PC-3 (cell line): ENCODE data around the gene SCNN1B. TPM values are rescaled to one million over a fixed set of nuclear protein-coding genes. Genes with fewer than 3 reads are reported as not detected.

Experiments used
- ATAC-seq: fragments of 200-7000 bp; cut with Tn5 transposase; 2 replicates; pipeline ENCODE4 v1.9.1; 2020; ENCODE audit warnings: mild to moderate bottlenecking, moderate library complexity
- BruUV-seq: library from RNA; stranded (reverse); fragments of 400-500 nt; replicated peaks from 2 replicates; lab custom pipeline; 2021; lab: Mats Ljungman, UMichigan
- CTCF ChIA-PET: fragments of 300-600 bp; sonication (Branson Sonifier 250); formaldehyde crosslinking; loops from one replicate; lab custom pipeline; 2022; ENCODE audit warnings: antibody characterized with exemption; lab: Charles Lee
- POLR2A ChIA-PET: fragments of 300-600 bp; sonication (Branson Sonifier 250); formaldehyde crosslinking; loops from one replicate; lab custom pipeline; 2022; ENCODE audit warnings: antibody characterized with exemption; ENCODE audit not compliant: unreplicated experiment; lab: Charles Lee
- DNase-seq: peaks from one replicate; pipeline ENCODE4 v3.0.0-alpha.2; 2015
- H2AFZ ChIP-seq: fragments of 300-600 bp; sonication (generic); 2 replicates; pipeline ENCODE4 v1.6.0; 2016; ENCODE audit warnings: antibody characterized with exemption, low read length
- H3F3A ChIP-seq: fragments of 300-600 bp; sonication (generic); one replicate; pipeline ENCODE4 v1.6.0; 2017; ENCODE audit warnings: antibody characterized with exemption, low read length, control low read depth, mild to moderate bottlenecking; ENCODE audit not compliant: unreplicated experiment
- H3K27ac ChIP-seq: fragments of 300-600 bp; sonication (generic); 2 replicates; pipeline ENCODE4 v1.5.1; 2016; ENCODE audit warnings: mild to moderate bottlenecking, low read length
- H3K27me3 ChIP-seq: fragments of 300-600 bp; sonication (generic); 2 replicates; pipeline ENCODE4 v1.6.1; 2016; ENCODE audit warnings: low read length, mixed read lengths
- H3K36me3 ChIP-seq: fragments of 300-600 bp; sonication (generic); 2 replicates; pipeline ENCODE4 v1.6.1; 2016; ENCODE audit warnings: low read depth, mixed run types, low read length, mixed read lengths
- H3K4me1 ChIP-seq: fragments of 300-600 bp; sonication (generic); 2 replicates; pipeline ENCODE4 v1.5.1; 2016; ENCODE audit warnings: low read length; ENCODE audit not compliant: insufficient read depth
- H3K4me2 ChIP-seq: fragments of 300-600 bp; sonication (generic); 2 replicates; pipeline ENCODE4 v1.6.0; 2016; ENCODE audit warnings: low read length
- H3K4me3 ChIP-seq: fragments of 300-600 bp; sonication (generic); 2 replicates; pipeline ENCODE4 v1.5.1; 2016; ENCODE audit warnings: mild to moderate bottlenecking, low read length, mixed read lengths
- H3K79me2 ChIP-seq: fragments of 300-600 bp; sonication (generic); 2 replicates; pipeline ENCODE4 v1.6.1; 2017; ENCODE audit warnings: low read length, mixed read lengths
- H3K9ac ChIP-seq: fragments of 300-600 bp; sonication (generic); 2 replicates; pipeline ENCODE4 v1.6.0; 2016; ENCODE audit warnings: mild to moderate bottlenecking, low read length
- H3K9me2 ChIP-seq: fragments of 300-600 bp; sonication (generic); replicated peaks from 2 replicates; pipeline ENCODE4 v1.6.1; 2016; ENCODE audit warnings: mixed run types, low read length, mixed read lengths
- H3K9me3 ChIP-seq: fragments of 300-600 bp; sonication (generic); 2 replicates; pipeline ENCODE4 v1.6.1; 2016; ENCODE audit warnings: low read length, mixed read lengths
- H4K20me1 ChIP-seq: fragments of 300-600 bp; sonication (generic); 2 replicates; pipeline ENCODE4 v1.6.1; 2016; ENCODE audit warnings: low read length, mixed read lengths
- EZH2 ChIP-seq: fragments of 300-600 bp; sonication (generic); IDR thresholded peaks from one replicate; pipeline ENCODE4 v1.6.1; 2017; ENCODE audit warnings: antibody characterized with exemption, mild to moderate bottlenecking, low read length; ENCODE audit not compliant: unreplicated experiment
- EZH2phosphoT487 ChIP-seq: fragments of 300-600 bp; sonication (generic); IDR thresholded peaks from 2 replicates; pipeline ENCODE4 v1.6.1; 2018; ENCODE audit warnings: mild to moderate bottlenecking, antibody characterized with exemption, low read length, borderline replicate concordance
- intact Hi-C: fragments of 100-400 bp; cut with micrococcal nuclease; formaldehyde crosslinking; loops from 2 replicates; pipeline ENCODE4 v1.9.0; 2023
- total RNA-seq: library from RNA; depleted of rRNA; stranded (reverse); fragments of >200 nt; gene quantifications from 2 replicates; pipeline ENCODE4 v1.2.3, GENCODE V29; 2014
- TF ChIP-seq, protein P1 (sequence below): fragments of 300-600 bp; sonication (generic); conservative IDR thresholded peaks from 2 replicates; pipeline ENCODE4 v1.5.1; 2017; ENCODE audit warnings: antibody characterized with exemption, low read depth, mild to moderate bottlenecking, low read length

SCNN1B gene
- total RNA-seq, 1 experiment from 2014 or later, result 4.1 TPM

DNA sequence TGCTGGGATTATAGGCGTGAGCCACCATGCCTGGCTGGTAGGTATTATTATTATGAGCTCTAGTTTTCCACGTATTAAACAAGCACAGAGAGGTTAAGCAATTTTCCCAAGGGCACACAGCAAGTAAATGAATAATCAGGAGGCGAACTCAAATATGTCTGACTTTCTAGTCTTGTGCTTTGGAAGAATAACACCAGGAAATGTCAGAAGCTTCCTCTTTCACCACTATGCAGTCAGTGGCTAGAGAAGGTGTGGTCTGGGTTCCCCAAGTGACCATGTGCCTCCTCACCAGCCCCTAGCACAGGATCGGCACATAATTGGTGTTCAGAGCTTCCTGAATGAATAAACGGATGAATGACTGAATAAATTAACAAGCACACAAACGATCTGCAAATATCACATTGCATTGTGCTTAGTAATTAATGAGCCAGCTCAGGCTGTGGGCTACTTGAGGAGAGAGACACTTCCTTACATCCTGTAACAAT, 21.6 kb upstream of the SCNN1B start:
- ATAC-seq (peak; percentile 75), DNase-seq (peak; percentile 82)
- no peaks in the 10 kb centered on the region for H3K27me3 ChIP-seq
- POLR2A ChIA-PET, result no interaction called here
- CTCF ChIA-PET, result interaction anchor here (0.8 kb wide), 1 partner anchor 155 kb away, joined by 3 read pairs; no protein-coding TSS in a partner anchor
- peak overlapping the region; percentile 59 for H3K4me2 ChIP-seq
- H3K9ac ChIP-seq, result no peak overlapping the region
- intact Hi-C loops, result loop anchor here (5.0 to 10.0 kb wide), 2 partner anchors 96 to 142 kb away; partner anchors contain the start of gene SCNN1G
- 0 out of 2 replicates have a peak overlapping the region, but pooled peaks have one; percentile 32 for H2AFZ ChIP-seq
- H3K36me3 ChIP-seq, result no peaks in the 10 kb centered on the region
- TF ChIP-seq EZH2phosphoT487 (no peak), EZH2 (no peak)
- TF ChIP-seq, protein P1, sequence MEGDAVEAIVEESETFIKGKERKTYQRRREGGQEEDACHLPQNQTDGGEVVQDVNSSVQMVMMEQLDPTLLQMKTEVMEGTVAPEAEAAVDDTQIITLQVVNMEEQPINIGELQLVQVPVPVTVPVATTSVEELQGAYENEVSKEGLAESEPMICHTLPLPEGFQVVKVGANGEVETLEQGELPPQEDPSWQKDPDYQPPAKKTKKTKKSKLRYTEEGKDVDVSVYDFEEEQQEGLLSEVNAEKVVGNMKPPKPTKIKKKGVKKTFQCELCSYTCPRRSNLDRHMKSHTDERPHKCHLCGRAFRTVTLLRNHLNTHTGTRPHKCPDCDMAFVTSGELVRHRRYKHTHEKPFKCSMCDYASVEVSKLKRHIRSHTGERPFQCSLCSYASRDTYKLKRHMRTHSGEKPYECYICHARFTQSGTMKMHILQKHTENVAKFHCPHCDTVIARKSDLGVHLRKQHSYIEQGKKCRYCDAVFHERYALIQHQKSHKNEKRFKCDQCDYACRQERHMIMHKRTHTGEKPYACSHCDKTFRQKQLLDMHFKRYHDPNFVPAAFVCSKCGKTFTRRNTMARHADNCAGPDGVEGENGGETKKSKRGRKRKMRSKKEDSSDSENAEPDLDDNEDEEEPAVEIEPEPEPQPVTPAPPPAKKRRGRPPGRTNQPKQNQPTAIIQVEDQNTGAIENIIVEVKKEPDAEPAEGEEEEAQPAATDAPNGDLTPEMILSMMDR, result no peak
- H3K9me2 ChIP-seq, result no peaks in the 10 kb centered on the region
- H4K20me1 ChIP-seq, result no peaks in the 10 kb centered on the region
- no peaks in the 10 kb centered on the region for H3F3A ChIP-seq
- H3K27ac ChIP-seq, result peak overlapping the region; percentile 32
- H3K9me3 ChIP-seq, result no peaks in the 10 kb centered on the region
- H3K4me1 ChIP-seq, result peaks cover 48% of the 10 kb centered on the region
- H3K79me2 ChIP-seq, result no peaks in the 10 kb centered on the region
- no TSS peak for BruUV-seq
- H3K4me3 ChIP-seq, result no peak overlapping the region

DNA sequence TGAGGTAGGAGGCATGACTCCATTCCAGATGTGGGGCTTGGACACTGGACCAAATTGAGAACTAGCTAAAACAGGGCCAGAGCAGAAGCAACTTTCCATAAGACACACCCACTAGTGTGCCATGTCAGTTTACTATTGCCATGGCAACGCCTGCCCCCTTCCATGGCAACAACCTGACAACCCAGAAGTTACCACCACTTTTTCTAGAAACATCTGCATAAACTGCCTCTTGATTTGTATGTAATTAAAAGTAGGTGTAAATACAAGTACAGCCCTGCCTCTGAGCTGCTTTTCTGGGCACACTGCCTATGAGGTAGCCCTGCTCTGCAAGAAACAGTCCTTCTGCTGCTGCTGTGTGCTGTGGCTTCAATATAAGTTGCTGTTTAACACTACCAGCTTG, 19.5 kb upstream of the SCNN1B start:
- POLR2A ChIA-PET, result no interaction called here
- Histone ChIP-seq H3K4me2 (no peak overlapping the region), H3K4me1 (peaks cover 59% of the 10 kb centered on the region), H2AFZ (no peak overlapping the region), H4K20me1 (no peaks in the 10 kb centered on the region), H3K9me2 (no peaks in the 10 kb centered on the region), H3K4me3 (no peak overlapping the region), H3K27ac (no peak overlapping the region), H3K79me2 (no peaks in the 10 kb centered on the region), H3K27me3 (no peaks in the 10 kb centered on the region), H3K9ac (no peak overlapping the region), H3K9me3 (no peaks in the 10 kb centered on the region), H3F3A (no peaks in the 10 kb centered on the region), H3K36me3 (no peaks in the 10 kb centered on the region)
- DNase-seq (no peak), ATAC-seq (no peak)
- intact Hi-C loops, result loop anchor here (5.0 to 10.0 kb wide), 2 partner anchors 98 to 140 kb away; partner anchors contain the start of gene SCNN1G
- TF ChIP-seq, protein P1, result no peak
- TF ChIP-seq EZH2 (no peak), EZH2phosphoT487 (no peak)
- no TSS peak for BruUV-seq
- CTCF ChIA-PET, result no interaction called here

DNA sequence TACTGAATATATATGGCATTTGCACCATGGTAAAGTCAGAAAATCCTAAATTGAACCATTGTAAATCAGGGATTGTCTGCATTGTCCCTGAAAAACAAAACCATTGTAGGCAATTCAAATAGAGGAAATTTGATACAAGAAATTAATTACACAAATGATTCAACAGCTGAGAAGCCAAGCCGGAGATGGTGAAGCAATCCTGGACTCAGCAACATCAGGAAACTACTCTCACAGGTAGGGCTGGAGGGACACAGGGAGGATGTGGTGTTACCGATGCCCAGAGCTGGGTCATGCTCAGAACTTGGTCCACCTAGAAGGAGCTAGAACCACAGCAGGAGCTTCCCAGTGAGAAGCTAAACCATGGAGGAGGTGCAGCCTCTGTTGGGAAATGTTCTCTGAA, 18.5 kb upstream of the SCNN1B start:
- H3K27ac ChIP-seq, result 0 out of 2 replicates have a peak overlapping the region, but pooled peaks have one; percentile 17
- peak overlapping the region; percentile 35; the same call in 1 of the 2 replicates for H3K4me2 ChIP-seq
- H3K9me3 ChIP-seq, result no peaks in the 10 kb centered on the region
- no peak for TF ChIP-seq EZH2phosphoT487
- TF ChIP-seq, protein P1, result no peak
- TF ChIP-seq EZH2, result no peak
- ATAC-seq (peak; percentile 37), DNase-seq (peak; percentile 64)
- H2AFZ ChIP-seq, result no peak overlapping the region
- no peaks in the 10 kb centered on the region for H3F3A ChIP-seq
- intact Hi-C loops, result loop anchor here (5.0 to 10.0 kb wide), 2 partner anchors 99 to 139 kb away; partner anchors contain the start of gene SCNN1G
- H3K4me3 ChIP-seq, result no peak overlapping the region
- H3K36me3 ChIP-seq, result no peaks in the 10 kb centered on the region
- ChIA-PET POLR2A (interaction anchor here (0.6 kb wide), 1 partner anchor 15 kb away, joined by 5 read pairs; no protein-coding TSS in a partner anchor), CTCF (no interaction called here)
- no TSS peak for BruUV-seq
- no peaks in the 10 kb centered on the region for H3K9me2 ChIP-seq
- H4K20me1 ChIP-seq, result no peaks in the 10 kb centered on the region
- H3K79me2 ChIP-seq, result no peaks in the 10 kb centered on the region
- H3K9ac ChIP-seq, result no peak overlapping the region
- peaks cover 59% of the 10 kb centered on the region for H3K4me1 ChIP-seq
- no peaks in the 10 kb centered on the region for H3K27me3 ChIP-seq
